Tibial nerve (tissue), 4 donors: Measurements from ENCODE around the gene TAS2R10. TPM values are rescaled to one million over a fixed set of nuclear protein-coding genes. Genes with fewer than 3 reads are reported as not detected.

Source experiments
- DNase-seq, 2 donors: peaks; one replicate each; pipeline ENCODE4 v3.0.0-alpha.2; 2019; ENCODE audit warnings: low spot score in 2 of 2
- H3K27ac ChIP-seq, 4 donors: fragments of 200-600 bp; sonication (generic) in 3 of 4; one replicate each; pipeline ENCODE4 v1.5.1; 2017 to 2019; ENCODE audit warnings: mild to moderate bottlenecking in 1 of 4
- H3K27me3 ChIP-seq, 2 donors: fragments of 200-600 bp; sonication (generic) in 1 of 2; one replicate each; pipeline versions ENCODE4 v1.5.1 to v1.6.0; 2017 to 2019
- H3K36me3 ChIP-seq, 3 donors: fragments of 200-600 bp; sonication (generic); one replicate each; pipeline ENCODE4 v1.5.1; 2018 to 2019
- H3K4me1 ChIP-seq, 4 donors: fragments of 200-600 bp; sonication (generic) in 3 of 4; one replicate each; pipeline ENCODE4 v1.5.1; 2017 to 2019
- H3K4me3 ChIP-seq, 4 donors: fragments of 200-600 bp; sonication (generic) in 3 of 4; one replicate each; pipeline ENCODE4 v1.5.1; 2017 to 2019; ENCODE audit warnings: mild to moderate bottlenecking in 1 of 4, moderate library complexity in 1 of 4
- H3K9me3 ChIP-seq, 4 donors: fragments of 200-600 bp; sonication (generic) in 3 of 4; one replicate each; pipeline ENCODE4 v1.5.1; 2017 to 2019
- EP300 ChIP-seq, 2 donors: sonication (generic); formaldehyde crosslinking; IDR thresholded peaks; one replicate each; pipeline ENCODE4 v1.6.1; 2017; ENCODE audit warnings: antibody characterized with exemption in 2 of 2, mild to moderate bottlenecking in 1 of 2
- POLR2A ChIP-seq, 2 donors: fragments of 450-650 bp; IDR thresholded peaks; one replicate each; pipeline ENCODE4 v1.6.1; 2017; ENCODE audit warnings: antibody characterized with exemption in 2 of 2, mild to moderate bottlenecking in 2 of 2, moderate library complexity in 2 of 2
- WGBS, 2 donors: methylation state at CpG; one replicate each; pipeline ENCODE4 v1.1.5; 2018; 5-methylcytosine and 5-hydroxymethylcytosine counted together
- total RNA-seq, 4 donors: library from RNA; depleted of rRNA; stranded (reverse); fragments of >200 nt; gene quantifications; one replicate each; pipeline ENCODE4 v1.1.0, GENCODE V29; 2016
- TF ChIP-seq, protein P1 (sequence below), 5 experiments: fragments of 200-600 bp in 3 of 5; fragments of 450-650 bp in 2 of 5; sonication (generic) in 3 of 5; IDR thresholded peaks; one replicate each; pipeline ENCODE4 v1.5.1; 2016 to 2019; ENCODE audit warnings: antibody characterized with exemption in 5 of 5, mild to moderate bottlenecking in 3 of 5, moderate library complexity in 2 of 5

TAS2R10 gene
- total RNA-seq, 4 donors from 2014 or later: 0.59 to 1.7 (median 1.5) TPM; not detected in 1

DNA sequence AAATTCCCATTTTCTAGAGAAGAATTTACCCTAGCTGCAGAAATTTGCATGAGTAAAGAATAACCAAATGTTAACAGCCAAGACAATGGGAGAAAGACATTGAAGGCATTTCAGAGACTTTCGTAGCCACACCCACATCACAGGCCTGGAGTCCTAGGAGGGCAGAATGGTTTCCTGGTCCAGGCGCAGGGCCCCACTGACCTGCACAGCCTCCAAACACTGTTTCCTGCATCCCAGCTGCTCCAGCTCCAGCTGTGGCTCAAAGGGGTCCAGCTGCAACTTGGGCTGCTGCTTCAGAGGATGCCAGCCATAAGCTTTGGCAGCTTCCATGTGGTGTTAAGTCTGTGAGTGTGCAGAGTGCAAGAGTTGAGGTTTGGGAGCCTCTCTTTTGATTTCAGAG is 29.6 kb upstream of the TAS2R10 start:
- H3K36me3 ChIP-seq: peaks cover 0 to 45% (median 0%) of the 10 kb centered on the region in 3 donors
- H3K27me3 ChIP-seq: no peaks in the 10 kb centered on the region
- DNase-seq: no peak
- 85 to 96% methylated on average over 2 of the region's 2 CpGs for WGBS, 2 donors
- H3K4me1 ChIP-seq: peaks cover 0 to 5% (median 0%) of the 10 kb centered on the region in 4 donors
- H3K4me3 ChIP-seq: no peak overlapping the region
- H3K27ac ChIP-seq: no peak overlapping the region
- no peak for TF ChIP-seq POLR2A (IDR thresholded peaks at IDR 0.05)
- peaks cover 0 to 19% (median 5%) of the 10 kb centered on the region in 4 donors for H3K9me3 ChIP-seq

DNA sequence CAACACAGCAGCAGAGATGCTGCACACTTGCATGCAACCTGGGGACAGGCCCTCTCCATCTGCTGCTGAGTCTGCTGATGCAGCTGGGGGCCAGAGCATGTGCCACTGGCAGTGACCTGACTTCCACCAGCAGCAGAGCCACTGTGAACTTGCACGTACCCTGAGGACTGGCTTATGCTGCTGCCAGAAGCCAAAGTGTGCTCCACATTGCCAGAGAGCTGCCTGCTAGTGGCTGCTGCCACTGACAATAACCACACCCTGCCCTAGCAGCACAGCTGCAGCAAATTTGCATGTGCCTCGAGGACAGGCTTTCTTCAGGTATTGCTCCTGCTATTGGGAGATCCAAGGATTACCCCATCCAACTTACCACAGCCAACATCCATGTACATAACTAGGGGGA is 27.6 kb upstream of the TAS2R10 start:
- H3K27ac ChIP-seq: no peak overlapping the region
- H3K36me3 ChIP-seq: peaks cover 0 to 38% (median 0%) of the 10 kb centered on the region in 3 donors
- no peaks in the 10 kb centered on the region for H3K27me3 ChIP-seq
- DNase-seq: no peak
- H3K9me3 ChIP-seq: peaks cover 0 to 19% (median 5%) of the 10 kb centered on the region in 4 donors
- TF ChIP-seq EP300 (IDR thresholded peaks at IDR 0.05): no peak
- peaks cover 0 to 5% (median 0%) of the 10 kb centered on the region in 4 donors for H3K4me1 ChIP-seq
- H3K4me3 ChIP-seq: no peak overlapping the region
- WGBS, 2 donors: 73 to 93% methylated on average over 2 of the region's 2 CpGs

DNA sequence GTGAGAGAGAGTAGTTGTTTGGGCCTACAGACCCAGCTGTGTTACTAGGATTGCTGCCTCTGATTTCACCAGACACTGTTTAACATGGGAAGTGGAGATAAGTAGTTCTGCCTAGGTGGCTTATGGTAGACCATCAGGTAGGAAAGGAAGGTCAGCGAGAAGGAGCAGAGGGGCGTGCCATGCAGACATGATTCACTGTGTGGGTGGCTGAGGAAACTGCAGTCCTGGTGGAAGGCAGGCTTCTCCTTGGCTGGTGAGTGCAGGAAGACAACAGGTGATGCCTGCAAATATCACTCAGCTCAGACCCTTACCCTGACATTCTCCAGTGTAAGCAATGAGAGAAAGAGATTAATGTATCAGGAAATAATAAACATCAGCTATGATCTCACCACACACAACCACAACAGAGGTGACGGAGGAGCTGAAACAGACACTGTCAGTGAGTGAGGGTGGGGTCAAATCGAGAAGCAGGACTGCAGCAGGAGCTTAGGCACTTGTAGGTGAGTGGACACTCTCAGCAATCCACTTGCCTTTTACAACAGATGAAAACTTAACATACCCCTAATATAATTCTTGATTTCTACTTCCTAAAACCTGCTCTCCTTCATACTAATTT is 25.2 kb upstream of the TAS2R10 start:
- TF ChIP-seq EP300 (IDR thresholded peaks at IDR 0.05): no peak
- TF ChIP-seq, protein P1, sequence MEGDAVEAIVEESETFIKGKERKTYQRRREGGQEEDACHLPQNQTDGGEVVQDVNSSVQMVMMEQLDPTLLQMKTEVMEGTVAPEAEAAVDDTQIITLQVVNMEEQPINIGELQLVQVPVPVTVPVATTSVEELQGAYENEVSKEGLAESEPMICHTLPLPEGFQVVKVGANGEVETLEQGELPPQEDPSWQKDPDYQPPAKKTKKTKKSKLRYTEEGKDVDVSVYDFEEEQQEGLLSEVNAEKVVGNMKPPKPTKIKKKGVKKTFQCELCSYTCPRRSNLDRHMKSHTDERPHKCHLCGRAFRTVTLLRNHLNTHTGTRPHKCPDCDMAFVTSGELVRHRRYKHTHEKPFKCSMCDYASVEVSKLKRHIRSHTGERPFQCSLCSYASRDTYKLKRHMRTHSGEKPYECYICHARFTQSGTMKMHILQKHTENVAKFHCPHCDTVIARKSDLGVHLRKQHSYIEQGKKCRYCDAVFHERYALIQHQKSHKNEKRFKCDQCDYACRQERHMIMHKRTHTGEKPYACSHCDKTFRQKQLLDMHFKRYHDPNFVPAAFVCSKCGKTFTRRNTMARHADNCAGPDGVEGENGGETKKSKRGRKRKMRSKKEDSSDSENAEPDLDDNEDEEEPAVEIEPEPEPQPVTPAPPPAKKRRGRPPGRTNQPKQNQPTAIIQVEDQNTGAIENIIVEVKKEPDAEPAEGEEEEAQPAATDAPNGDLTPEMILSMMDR (IDR thresholded peaks at IDR 0.05): no peak
- TF ChIP-seq POLR2A (IDR thresholded peaks at IDR 0.05): no peak
- Histone ChIP-seq H3K9me3 (peaks cover 0 to 9% (median 0%) of the 10 kb centered on the region in 4 donors), H3K27ac (no peak overlapping the region), H3K36me3 (peaks cover 0 to 40% (median 0%) of the 10 kb centered on the region in 3 donors), H3K4me3 (no peak overlapping the region), H3K4me1 (peaks cover 0 to 5% (median 0%) of the 10 kb centered on the region in 4 donors), H3K27me3 (no peaks in the 10 kb centered on the region)
- 85 to 90% methylated on average over 4 of the region's 4 CpGs for WGBS, 2 donors
- no peak for DNase-seq

DNA sequence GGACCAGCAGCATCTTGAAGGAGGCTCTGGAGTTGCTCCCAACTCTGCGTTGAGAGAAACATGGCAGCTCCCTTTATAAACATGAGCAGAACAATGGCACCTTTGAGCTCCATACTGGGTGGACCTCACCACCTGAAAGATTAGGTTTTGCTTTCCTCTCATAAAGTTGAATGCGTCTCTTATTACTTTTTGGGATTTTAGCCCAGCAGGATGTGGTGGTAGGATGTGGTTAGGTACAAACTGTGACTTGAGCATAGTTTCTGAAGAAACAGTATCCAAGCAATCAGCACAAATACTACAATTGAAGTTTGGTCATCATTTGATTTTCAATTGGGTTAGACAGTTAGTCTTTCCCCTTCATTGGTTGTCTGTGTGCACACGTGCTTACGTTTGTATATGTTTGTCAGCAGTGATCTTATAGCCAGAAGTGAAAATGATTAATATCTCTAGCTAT is 23.3 kb upstream of the TAS2R10 start, which contains the start of gene PRR4:
PRR4 (minus strand) TSS at position 51 of the 454 bp plus-strand sequence; CDS start at position 13, 38 bp downstream.
- whole genome bisulfite sequencing, 2 donors: 92 to 93% methylated on average over 4 of the region's 4 CpGs
- H3K27ac ChIP-seq: no peak within 1 kb of the TSS
- TF ChIP-seq EP300 (IDR thresholded peaks at IDR 0.05): no peak
- TF ChIP-seq, protein P1 (IDR thresholded peaks at IDR 0.05): no peak
- no peak for TF ChIP-seq POLR2A (IDR thresholded peaks at IDR 0.05)

DNA sequence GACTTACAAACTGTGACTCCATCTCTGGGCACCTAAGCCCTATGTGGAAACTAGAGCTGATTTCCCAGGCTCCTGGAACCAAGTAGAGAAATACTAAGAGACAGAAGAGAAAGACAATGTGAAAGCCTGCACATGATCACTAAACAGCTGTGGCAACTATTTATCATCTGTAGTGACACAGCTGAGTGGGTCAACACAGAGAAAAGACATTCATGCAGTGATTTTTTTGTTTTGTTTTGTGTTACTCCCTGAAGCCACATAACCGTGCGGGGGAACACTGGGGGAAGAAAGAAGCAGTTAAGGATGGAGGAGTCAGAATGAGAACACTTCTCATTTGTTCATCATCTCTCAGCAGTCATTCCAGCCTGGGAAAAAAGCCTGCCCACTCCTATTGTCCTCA is 21.6 kb upstream of the TAS2R10 start:
- TF ChIP-seq, protein P1 (IDR thresholded peaks at IDR 0.05): no peak
- no peak for TF ChIP-seq POLR2A (IDR thresholded peaks at IDR 0.05)

More for the DNA sequence above, 23.3 kb upstream of the TAS2R10 start, which contains the start of gene PRR4:
- H3K9me3 ChIP-seq: no peaks in the 10 kb centered on the region
- H3K36me3 ChIP-seq: peaks cover 0 to 31% (median 0%) of the 10 kb centered on the region in 3 donors
- H3K4me3 ChIP-seq: no peak within 1 kb of the TSS
- DNase-seq: no peak
- H3K27me3 ChIP-seq: no peaks in the 10 kb centered on the region
- peaks cover 0 to 5% (median 0%) of the 10 kb centered on the region in 4 donors for H3K4me1 ChIP-seq

DNA sequence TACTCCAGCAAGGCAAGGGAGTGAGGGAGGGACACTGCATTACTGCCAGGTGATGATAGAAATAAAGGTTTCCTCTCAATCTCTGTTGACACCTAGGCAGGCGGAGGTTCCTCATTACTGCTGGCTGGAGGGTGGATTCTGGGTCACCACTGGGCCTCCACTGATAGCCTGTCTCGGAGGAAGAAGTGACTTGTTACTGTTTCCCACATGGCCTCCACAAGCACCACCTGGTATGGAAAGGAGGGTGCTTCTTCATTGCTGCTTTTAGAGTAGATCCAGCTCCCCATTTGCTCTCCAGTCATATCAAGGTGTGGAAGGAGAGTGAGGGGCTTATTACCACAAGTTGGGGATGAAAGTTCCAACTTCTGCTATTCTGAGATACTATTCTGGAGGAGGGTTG is 16.7 kb upstream of the TAS2R10 start:
- 100% methylated on average over 2 of the region's 2 CpGs for WGBS, 2 donors
- DNase-seq: no peak
- Histone ChIP-seq H3K9me3 (no peaks in the 10 kb centered on the region), H3K27me3 (no peaks in the 10 kb centered on the region), H3K4me3 (no peak overlapping the region), H3K36me3 (peaks cover 0 to 38% (median 0%) of the 10 kb centered on the region in 3 donors), H3K27ac (no peak overlapping the region), H3K4me1 (no peaks in the 10 kb centered on the region)
- TF ChIP-seq EP300 (IDR thresholded peaks at IDR 0.05) (no peak), POLR2A (IDR thresholded peaks at IDR 0.05) (no peak)
- TF ChIP-seq, protein P1 (IDR thresholded peaks at IDR 0.05): no peak

More for the DNA sequence above, 21.6 kb upstream of the TAS2R10 start:
- H3K9me3 ChIP-seq: no peaks in the 10 kb centered on the region
- H3K27ac ChIP-seq: no peak overlapping the region
- H3K4me1 ChIP-seq: peaks cover 0 to 5% (median 0%) of the 10 kb centered on the region in 4 donors
- H3K27me3 ChIP-seq: no peaks in the 10 kb centered on the region
- peaks cover 0 to 45% (median 0%) of the 10 kb centered on the region in 3 donors for H3K36me3 ChIP-seq
- no peak overlapping the region for H3K4me3 ChIP-seq
- DNase-seq: no peak
- WGBS, 2 donors: 12 to 18% methylated on average over 2 of the region's 2 CpGs
